HUDEP-2 (cell line): ENCODE data around the gene POLE2.
"Not testable (repeated sequence)": the region's sequence is repeated elsewhere in the genome, so short reads cannot be mapped to it uniquely, and the experiment has no call there.

ENCODE experiments used
- DNase-seq, 76 experiments: peaks; one replicate each; lab custom pipeline; 2025; ENCODE audit not compliant: unreplicated experiment in 76 of 76; lab: John Stamatoyannopoulos, UW

Gene POLE2

GRCh38 chr14:49670475-49670874, 17.5 kb downstream of the POLE2 start:
- no peak for DNase-seq

GRCh38 chr14:49659526-49660455, 28.2 kb downstream of the POLE2 start:
- DNase-seq: no peak

GRCh38 chr14:49657500-49657899, 30.5 kb downstream of the POLE2 start:
- not testable (repeated sequence) for DNase-seq

- DNase-seq: no peak
These were observed 33.5 kb downstream of the POLE2 start for GRCh38 chr14:49654511-49654910.

- no peak for DNase-seq
These were observed 34.5 kb downstream of the POLE2 start for GRCh38 chr14:49653508-49653907.

- DNase-seq: no peak
These were observed 45.9 kb downstream of the POLE2 start for GRCh38 chr14:49642163-49642562.

- DNase-seq: peak in 3 of 76 experiments; percentile 10 to 16 (median 13)
These were observed 46.3 kb downstream of the POLE2 start for GRCh38 chr14:49641697-49642129.

- no peak for DNase-seq
These were observed 47.2 kb downstream of the POLE2 start for GRCh38 chr14:49640540-49641417.

GRCh38 chr14:49637534-49638078, 50.4 kb downstream of the POLE2 start:
- DNase-seq: no peak

- DNase-seq: no peak
These were observed 51.1 kb downstream of the POLE2 start for GRCh38 chr14:49636866-49637265.

- DNase-seq: peak in 60 of 76 experiments; percentile 17 to 83 (median 51)
These were observed 53.3 kb downstream of the POLE2 start, which contains the start of gene DNAAF2 for GRCh38 chr14:49634547-49635334. DNAAF2 (minus strand) TSS chr14:49635244; CDS start chr14:49635149, 95 bp downstream.

GRCh38 chr14:49633640-49634546, 54.1 kb downstream of the POLE2 start:
- peak; percentile 17 to 91 (median 82) for DNase-seq

- no peak for DNase-seq
These were observed 63.8 kb downstream of the POLE2 start for GRCh38 chr14:49623941-49624839.

GRCh38 chr14:49623387-49623786, 64.6 kb downstream of the POLE2 start:
- no peak for DNase-seq

- DNase-seq: no peak
These were observed 65.9 kb downstream of the POLE2 start for GRCh38 chr14:49622022-49622607.

- peak in 47 of 76 experiments; percentile 23 to 68 (median 45) for DNase-seq
These were observed 66.7 kb downstream of the POLE2 start for GRCh38 chr14:49621114-49621881.
